CD8-positive, alpha-beta memory T cell (primary cell): ENCODE results near the gene NUP42. TPM values are rescaled to one million over a fixed set of nuclear protein-coding genes. Genes with fewer than 3 reads are reported as not detected.

Source experiments
- CTCF ChIA-PET: fragments of 350-600 bp; sonication (Branson Sonifier 250); formaldehyde crosslinking; loops from one replicate; lab custom pipeline; 2021; ENCODE audit warnings: antibody characterized with exemption; lab: Charles Lee
- POLR2A ChIA-PET: fragments of 350-600 bp; sonication (Branson Sonifier 250); formaldehyde crosslinking; loops from one replicate; lab custom pipeline; 2021; ENCODE audit warnings: antibody characterized with exemption; lab: Charles Lee
- DNase-seq, 5 donors: peaks; one replicate each; pipeline versions ENCODE4 v3.0.0 to v3.0.0-alpha.2; 2020 to 2022; ENCODE audit warnings: mixed read lengths in 1 of 5
- H3K27ac ChIP-seq: one replicate; pipeline ENCODE4 v1.7.0; 2013; ENCODE audit warnings: low read depth, mild to moderate bottlenecking, low read length, moderate library complexity
- H3K27me3 ChIP-seq: 2 replicates; pipeline ENCODE4 v1.7.0; 2013; ENCODE audit warnings: low read length, mild to moderate bottlenecking; ENCODE audit not compliant: insufficient read depth, poor library complexity, severe bottlenecking
- H3K36me3 ChIP-seq: 2 replicates; pipeline ENCODE4 v1.7.0; 2013; ENCODE audit warnings: mild to moderate bottlenecking, low read length, moderate library complexity; ENCODE audit not compliant: insufficient read depth
- H3K4me1 ChIP-seq: 2 replicates; pipeline ENCODE4 v1.7.0; 2013; ENCODE audit warnings: mild to moderate bottlenecking, low read length, moderate library complexity; ENCODE audit not compliant: insufficient read depth
- H3K4me3 ChIP-seq: 2 replicates; pipeline ENCODE4 v1.7.0; 2013; ENCODE audit warnings: mild to moderate bottlenecking, low read length
- H3K9me3 ChIP-seq: 2 replicates; pipeline ENCODE4 v1.7.0; 2013; ENCODE audit warnings: mild to moderate bottlenecking, low read length
- H3K27ac Mint-ChIP-seq, 8 donors: one replicate each; pipeline ENCODE4 v1.8.0; 2020 to 2021; ENCODE audit warnings: mixed read lengths in 8 of 8, mild to moderate bottlenecking in 6 of 8, inconsistent platforms in 3 of 8, moderate library complexity in 3 of 8
- H3K27me3 Mint-ChIP-seq, 2 donors: one replicate each; pipeline ENCODE4 v1.8.0; 2020 to 2021; ENCODE audit warnings: mixed read lengths in 2 of 2, mild to moderate bottlenecking in 1 of 2, moderate library complexity in 1 of 2
- H3K36me3 Mint-ChIP-seq, 3 donors: one replicate each; pipeline ENCODE4 v1.8.0; 2020 to 2021; ENCODE audit warnings: mixed read lengths in 3 of 3, inconsistent platforms in 1 of 3, mild to moderate bottlenecking in 1 of 3
- H3K4me1 Mint-ChIP-seq, 3 donors: one replicate each; pipeline ENCODE4 v1.8.0; 2020 to 2021; ENCODE audit warnings: mixed read lengths in 3 of 3, inconsistent platforms in 1 of 3, mild to moderate bottlenecking in 1 of 3
- H3K4me3 Mint-ChIP-seq, 7 donors: one replicate each; pipeline ENCODE4 v1.8.0; 2020 to 2021; ENCODE audit warnings: mixed read lengths in 7 of 7, mild to moderate bottlenecking in 6 of 7, moderate library complexity in 4 of 7, inconsistent platforms in 2 of 7
- H3K9me3 Mint-ChIP-seq, 5 donors: one replicate each; pipeline ENCODE4 v1.8.0; 2020 to 2022; ENCODE audit warnings: mixed read lengths in 5 of 5, mild to moderate bottlenecking in 3 of 5, moderate library complexity in 2 of 5, inconsistent platforms in 1 of 5
- polyA plus RNA-seq: library from polyadenylated mRNA; unstranded; fragments of 300-500 nt; fragmentation: Illumina TruSeq; gene quantifications from one replicate; pipeline ENCODE4 v1.2.3, GENCODE V29; 2021
- total RNA-seq, 2 experiments: library from RNA; stranded (reverse); gene quantifications; one replicate each; pipeline ENCODE4 v1.2.3, GENCODE V29; 2021

NUP42 gene
- total and polyA plus RNA-seq, 3 experiments from 2014 or later: 39.5 to 40.1 (median 39.8) TPM

GRCh38 chr7:23239698-23240097, 57.9 kb downstream of the NUP42 start:
- Mint-ChIP-seq H3K4me1 (peaks cover 3 to 4% (median 4%) of the 10 kb centered on the region in 3 donors), H3K27ac (no peak overlapping the region), H3K36me3 (no peaks in the 10 kb centered on the region), H3K4me3 (no peak overlapping the region), H3K27me3 (peaks cover 6 to 20% of the 10 kb centered on the region in 2 donors), H3K9me3 (peaks cover 0 to 1% (median 0%) of the 10 kb centered on the region in 5 donors)
- Histone ChIP-seq H3K4me1 (no peaks in the 10 kb centered on the region), H3K36me3 (no peaks in the 10 kb centered on the region), H3K27me3 (no peaks in the 10 kb centered on the region), H3K9me3 (no peaks in the 10 kb centered on the region), H3K27ac (no peak overlapping the region), H3K4me3 (no peak overlapping the region)
- CTCF ChIA-PET: no interaction called here
- DNase-seq: no peak
- POLR2A ChIA-PET: no interaction called here

GRCh38 chr7:23242321-23242720, 60.5 kb downstream of the NUP42 start:
- H3K27me3 ChIP-seq: peaks cover 7% of the 10 kb centered on the region
- no peak overlapping the region for H3K27ac Mint-ChIP-seq
- POLR2A ChIA-PET: no interaction called here

GRCh38 chr7:23242935-23243334, 61.1 kb downstream of the NUP42 start:
- ChIA-PET CTCF (interaction anchor here (1.4 kb wide), 1 partner anchor 20 kb away, joined by 4 read pairs; no protein-coding TSS in a partner anchor), POLR2A (no interaction called here)
- Histone ChIP-seq H3K9me3 (no peaks in the 10 kb centered on the region), H3K27ac (no peak overlapping the region), H3K4me1 (no peaks in the 10 kb centered on the region), H3K27me3 (peaks cover 7% of the 10 kb centered on the region), H3K36me3 (no peaks in the 10 kb centered on the region), H3K4me3 (no peak overlapping the region)
- DNase-seq: no peak
- Mint-ChIP-seq H3K27me3 (peaks cover 20 to 38% of the 10 kb centered on the region in 2 donors), H3K4me3 (no peak overlapping the region), H3K36me3 (no peaks in the 10 kb centered on the region), H3K9me3 (peaks cover 0 to 1% (median 0%) of the 10 kb centered on the region in 5 donors), H3K27ac (peak overlapping the region in 1 of 8 donors; percentile 25), H3K4me1 (peaks cover 0 to 2% (median under 1%) of the 10 kb centered on the region in 3 donors)

More at GRCh38 chr7:23242321-23242720, 60.5 kb downstream of the NUP42 start:
- H3K4me3 Mint-ChIP-seq: no peak overlapping the region
- Histone ChIP-seq H3K4me1 (no peaks in the 10 kb centered on the region), H3K27ac (no peak overlapping the region), H3K36me3 (no peaks in the 10 kb centered on the region), H3K9me3 (no peaks in the 10 kb centered on the region), H3K4me3 (no peak overlapping the region)
- no peaks in the 10 kb centered on the region for H3K4me1 Mint-ChIP-seq
- H3K27me3 Mint-ChIP-seq: peaks cover 19 to 36% of the 10 kb centered on the region in 2 donors
- no peaks in the 10 kb centered on the region for H3K36me3 Mint-ChIP-seq
- H3K9me3 Mint-ChIP-seq: peaks cover 0 to 1% (median 0%) of the 10 kb centered on the region in 5 donors
- DNase-seq: no peak
- CTCF ChIA-PET: interaction anchor here (1.4 kb wide), 1 partner anchor 20 kb away, joined by 4 read pairs; no protein-coding TSS in a partner anchor

DNA sequence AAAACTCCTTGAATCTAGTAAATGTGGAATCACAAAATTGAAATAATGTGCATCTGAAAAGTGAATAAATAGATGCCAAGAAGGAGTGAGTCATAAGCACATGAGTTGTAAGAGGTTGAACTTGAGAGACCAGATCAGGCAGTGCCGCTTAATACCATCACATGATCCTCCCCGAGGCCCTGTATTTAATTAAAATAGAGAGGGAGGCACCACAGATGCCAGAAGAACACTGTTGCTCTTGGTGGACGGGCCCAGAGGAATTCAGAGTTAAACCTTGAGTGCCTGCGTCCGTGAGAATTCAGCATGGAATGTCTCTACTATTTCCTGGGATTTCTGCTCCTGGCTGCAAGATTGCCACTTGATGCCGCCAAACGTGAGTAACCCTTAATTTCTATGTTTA, 64.7 kb downstream of the NUP42 start, which contains the start of gene GPNMB:
TSS of gene GPNMB (plus strand) at position 221 of the 400 bp plus-strand sequence. CDS start at position 304, 83 bp downstream.
- H3K4me1 ChIP-seq: no peaks in the 10 kb centered on the region
- H3K9me3 Mint-ChIP-seq: peaks cover 0 to 5% (median 4%) of the 10 kb centered on the region in 5 donors
- no peak within 1 kb of the TSS for H3K4me3 Mint-ChIP-seq
- H3K27me3 ChIP-seq: peaks cover 7% of the 10 kb centered on the region
- POLR2A ChIA-PET: no interaction called here
- H3K27me3 Mint-ChIP-seq: peaks cover 34 to 74% of the 10 kb centered on the region in 2 donors
- no peak within 1 kb of the TSS for H3K27ac Mint-ChIP-seq
- no peaks in the 10 kb centered on the region for H3K9me3 ChIP-seq
- no peak within 1 kb of the TSS for H3K4me3 ChIP-seq
- peaks cover 0 to 4% (median 2%) of the 10 kb centered on the region in 3 donors for H3K4me1 Mint-ChIP-seq
- H3K36me3 Mint-ChIP-seq: peaks cover 0 to 3% (median 0%) of the 10 kb centered on the region in 3 donors
- CTCF ChIA-PET: no interaction called here
- no peak for DNase-seq
- no peaks in the 10 kb centered on the region for H3K36me3 ChIP-seq
- no peak within 1 kb of the TSS for H3K27ac ChIP-seq

DNA sequence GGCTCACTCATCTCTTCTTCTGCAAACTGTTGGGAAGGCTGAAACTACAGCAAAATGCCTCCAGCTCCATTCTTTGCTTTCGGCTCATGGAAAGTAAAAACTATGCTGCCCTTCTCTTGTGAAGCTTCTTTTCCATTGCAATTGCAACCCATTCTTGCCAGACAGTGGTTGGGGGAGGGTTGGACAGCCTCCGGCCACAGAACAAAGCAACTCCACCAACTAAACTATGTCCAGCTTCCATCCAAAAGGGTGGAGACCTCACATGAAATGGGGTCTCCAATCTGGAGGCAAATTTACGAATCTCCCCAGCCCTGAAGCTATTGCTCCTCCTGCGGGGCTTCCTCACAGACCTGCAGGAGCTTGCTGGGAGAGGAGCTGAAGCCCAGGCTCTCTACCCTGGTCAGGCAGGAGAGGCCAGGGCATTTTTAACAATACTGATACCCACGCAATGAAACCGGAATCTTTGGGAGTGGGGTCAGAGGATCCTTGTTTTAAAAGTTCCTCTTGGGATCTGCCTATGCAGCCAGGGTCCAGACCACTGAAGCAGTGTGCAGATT, 65.3 kb downstream of the NUP42 start:
- Mint-ChIP-seq H3K4me1 (peaks cover 0 to 4% (median 2%) of the 10 kb centered on the region in 3 donors), H3K27me3 (peaks cover 34 to 79% of the 10 kb centered on the region in 2 donors), H3K9me3 (peaks cover 1 to 10% (median 5%) of the 10 kb centered on the region in 5 donors), H3K36me3 (peaks cover 0 to 3% (median 0%) of the 10 kb centered on the region in 3 donors), H3K27ac (no peak overlapping the region), H3K4me3 (no peak overlapping the region)
- peaks cover 7% of the 10 kb centered on the region for H3K27me3 ChIP-seq
- POLR2A ChIA-PET: no interaction called here
- CTCF ChIA-PET: no interaction called here
- no peak overlapping the region for H3K4me3 ChIP-seq
- H3K9me3 ChIP-seq: no peaks in the 10 kb centered on the region
- no peaks in the 10 kb centered on the region for H3K4me1 ChIP-seq
- no peak for DNase-seq
- no peaks in the 10 kb centered on the region for H3K36me3 ChIP-seq
- H3K27ac ChIP-seq: no peak overlapping the region

DNA sequence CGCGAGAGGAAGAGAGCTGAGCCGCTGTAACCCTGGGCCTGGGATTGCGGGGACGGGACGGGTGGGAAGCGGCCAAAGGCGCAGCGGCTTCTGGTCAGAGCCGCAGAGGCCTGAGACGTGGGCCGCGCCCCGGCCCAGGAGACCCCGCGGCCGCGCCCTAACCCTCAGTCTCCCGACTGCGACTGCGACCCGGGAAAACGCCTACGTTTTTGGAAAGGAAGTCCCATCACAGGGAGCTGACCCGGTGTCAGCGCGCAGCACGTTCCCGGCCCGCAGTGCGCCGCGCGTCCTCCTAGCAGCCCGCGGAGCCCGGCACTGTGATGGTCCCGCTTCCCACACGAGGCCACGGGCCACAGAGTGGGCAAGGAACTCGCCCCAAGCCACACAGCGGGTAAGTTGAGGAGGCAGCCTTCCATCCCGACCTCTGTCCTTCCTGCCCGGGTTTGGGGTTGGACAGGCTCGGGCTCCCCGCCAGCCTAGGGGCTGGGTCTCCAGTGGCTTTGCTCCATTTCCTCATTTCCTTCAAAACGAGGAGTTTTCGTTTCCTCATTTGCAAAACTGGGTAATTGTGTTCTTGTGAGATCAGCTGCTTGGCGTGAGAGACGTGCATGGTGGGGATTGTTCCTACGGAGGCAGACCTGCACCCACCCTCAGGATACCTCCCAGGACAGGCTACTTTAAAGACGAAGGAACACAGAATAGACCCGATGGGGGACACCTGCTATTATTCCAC, 65.9 kb downstream of the NUP42 start:
- no peaks in the 10 kb centered on the region for H3K9me3 ChIP-seq
- H3K27ac Mint-ChIP-seq: no peak overlapping the region
- H3K4me3 Mint-ChIP-seq: no peak overlapping the region
- no peaks in the 10 kb centered on the region for H3K36me3 ChIP-seq
- no peak overlapping the region for H3K27ac ChIP-seq
- peaks cover 7% of the 10 kb centered on the region for H3K27me3 ChIP-seq
- H3K27me3 Mint-ChIP-seq: peaks cover 34 to 79% of the 10 kb centered on the region in 2 donors
- ChIA-PET CTCF (no interaction called here), POLR2A (no interaction called here)
- DNase-seq: no peak
- no peaks in the 10 kb centered on the region for H3K4me1 ChIP-seq
- peaks cover 4 to 10% (median 6%) of the 10 kb centered on the region in 5 donors for H3K9me3 Mint-ChIP-seq
- peaks cover 0 to 4% (median 2%) of the 10 kb centered on the region in 3 donors for H3K4me1 Mint-ChIP-seq
- H3K4me3 ChIP-seq: no peak overlapping the region
- peaks cover 0 to 3% (median 0%) of the 10 kb centered on the region in 3 donors for H3K36me3 Mint-ChIP-seq

- ChIA-PET POLR2A (no interaction called here), CTCF (no interaction called here)
- Mint-ChIP-seq H3K4me3 (no peak overlapping the region), H3K36me3 (peaks cover 0 to 3% (median 0%) of the 10 kb centered on the region in 3 donors), H3K27ac (no peak overlapping the region), H3K9me3 (peaks cover 4 to 10% (median 5%) of the 10 kb centered on the region in 5 donors), H3K27me3 (peaks cover 34 to 78% of the 10 kb centered on the region in 2 donors), H3K4me1 (peaks cover 0 to 4% (median 2%) of the 10 kb centered on the region in 3 donors)
- Histone ChIP-seq H3K36me3 (no peaks in the 10 kb centered on the region), H3K4me1 (no peaks in the 10 kb centered on the region), H3K27ac (no peak overlapping the region), H3K27me3 (peaks cover 7% of the 10 kb centered on the region), H3K4me3 (no peak overlapping the region), H3K9me3 (no peaks in the 10 kb centered on the region)
- DNase-seq: no peak
These were observed 67.6 kb downstream of the NUP42 start for GRCh38 chr7:23249486-23249885.
